Measurements from ENCODE around the gene KLK13.

The KLK13 gene

DNA sequence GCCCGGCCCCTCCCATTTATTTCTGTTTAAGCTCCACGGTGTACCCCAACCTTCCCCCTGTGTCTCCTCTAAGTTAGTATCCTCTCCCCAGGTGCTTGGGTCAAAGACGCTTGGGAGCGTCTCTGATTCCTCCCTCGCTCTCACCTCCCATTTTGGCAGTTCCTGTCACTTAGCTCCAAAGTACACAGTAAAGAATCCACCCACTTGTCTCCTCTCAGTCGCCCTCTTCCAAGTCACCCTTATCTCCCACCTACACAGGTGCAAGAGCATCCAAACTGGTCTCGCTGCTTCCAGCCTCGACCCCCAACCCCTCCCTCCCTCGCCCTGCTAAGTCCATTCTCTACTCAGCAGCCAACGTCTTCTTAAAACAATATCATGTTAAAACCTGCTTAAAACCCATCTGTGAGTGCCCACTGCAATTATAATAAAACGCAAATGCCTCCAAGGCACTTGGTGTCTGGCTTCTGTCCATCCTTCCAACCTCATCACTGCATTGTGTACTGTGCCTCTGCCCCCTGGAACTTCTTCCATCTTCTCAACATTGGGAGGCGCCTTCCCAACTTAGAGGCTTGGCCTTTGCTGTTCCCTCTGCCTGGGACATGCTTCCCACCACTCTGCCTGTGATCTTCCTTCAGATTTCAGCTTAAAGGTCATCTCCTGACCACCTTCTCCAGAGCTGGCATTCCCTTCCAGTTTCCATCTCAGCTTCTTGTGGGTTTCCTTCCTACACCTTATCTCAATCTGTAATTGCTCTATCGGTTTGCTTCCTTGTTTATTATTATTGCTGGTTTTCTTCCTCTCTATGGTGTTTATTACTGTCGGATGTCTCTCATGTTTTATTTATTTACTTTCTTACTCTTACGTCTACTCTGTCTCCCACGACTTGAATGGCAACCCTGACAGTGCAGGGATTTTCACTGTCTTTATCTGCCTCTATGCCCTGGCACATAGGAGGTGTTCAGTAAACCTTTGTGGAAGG lies 27.3 kb upstream of the KLK13 start:
- DNase-seq = no peak

DNA sequence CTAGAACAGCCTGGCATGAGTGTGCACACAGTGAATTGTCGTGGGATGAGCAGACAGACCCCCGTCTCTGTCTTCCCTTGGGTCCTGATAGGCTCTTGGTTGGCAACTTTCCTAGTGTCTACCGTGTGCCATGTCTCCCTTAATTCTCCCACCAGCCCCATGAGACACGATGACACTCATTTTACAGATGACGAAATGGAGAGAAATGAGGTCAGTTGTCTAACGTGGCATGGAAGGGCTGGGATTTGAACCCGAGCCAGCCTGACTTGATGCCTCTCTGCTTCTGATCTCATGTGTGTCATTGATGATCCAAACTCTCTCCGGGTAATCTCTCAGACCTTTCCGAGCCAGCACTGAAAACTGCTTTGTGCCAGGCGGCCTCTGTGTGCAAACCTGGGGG lies 26.2 kb upstream of the KLK13 start:
- no peak for DNase-seq

DNA sequence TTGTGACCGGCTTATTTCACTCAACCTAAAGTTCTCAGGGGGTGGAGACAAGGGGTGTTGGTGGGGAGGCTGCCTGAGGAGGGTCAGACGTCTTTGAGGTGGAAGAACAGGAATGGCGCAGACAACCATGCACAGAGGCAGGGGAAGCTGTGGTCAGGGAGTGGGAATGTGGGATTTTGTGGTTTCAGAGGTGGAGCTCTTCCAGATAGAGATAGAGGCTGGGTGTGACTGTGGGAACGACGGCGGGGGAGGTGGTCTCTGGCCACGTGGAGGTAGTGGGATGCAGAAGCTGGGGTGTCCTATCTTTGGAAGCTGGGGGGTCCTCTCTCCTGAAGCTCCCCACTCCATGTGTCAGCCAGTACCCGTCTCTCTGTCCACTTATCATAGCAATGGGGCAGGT lies 25.6 kb upstream of the KLK13 start:
- no peak for DNase-seq

DNA sequence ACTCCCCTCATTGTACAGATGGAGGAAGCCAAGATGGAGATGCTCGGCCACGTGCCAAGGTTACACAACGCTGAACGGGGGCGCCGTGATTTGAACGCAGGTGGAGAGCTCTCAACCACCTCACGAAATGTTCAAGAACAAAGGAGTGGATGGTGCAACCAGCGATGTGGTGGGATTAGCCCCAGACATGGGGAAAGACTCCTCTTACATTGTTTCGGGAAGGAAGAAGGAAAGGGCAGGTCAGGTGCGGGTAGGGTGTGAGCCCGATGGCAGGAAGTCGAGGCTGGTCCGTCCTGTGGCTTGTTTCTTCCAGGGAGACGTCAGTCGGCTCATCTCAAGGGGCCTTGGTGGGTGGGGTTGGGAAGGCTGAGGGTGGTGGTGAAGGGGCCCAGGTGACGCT lies 24.9 kb upstream of the KLK13 start:
- DNase-seq = no peak

DNA sequence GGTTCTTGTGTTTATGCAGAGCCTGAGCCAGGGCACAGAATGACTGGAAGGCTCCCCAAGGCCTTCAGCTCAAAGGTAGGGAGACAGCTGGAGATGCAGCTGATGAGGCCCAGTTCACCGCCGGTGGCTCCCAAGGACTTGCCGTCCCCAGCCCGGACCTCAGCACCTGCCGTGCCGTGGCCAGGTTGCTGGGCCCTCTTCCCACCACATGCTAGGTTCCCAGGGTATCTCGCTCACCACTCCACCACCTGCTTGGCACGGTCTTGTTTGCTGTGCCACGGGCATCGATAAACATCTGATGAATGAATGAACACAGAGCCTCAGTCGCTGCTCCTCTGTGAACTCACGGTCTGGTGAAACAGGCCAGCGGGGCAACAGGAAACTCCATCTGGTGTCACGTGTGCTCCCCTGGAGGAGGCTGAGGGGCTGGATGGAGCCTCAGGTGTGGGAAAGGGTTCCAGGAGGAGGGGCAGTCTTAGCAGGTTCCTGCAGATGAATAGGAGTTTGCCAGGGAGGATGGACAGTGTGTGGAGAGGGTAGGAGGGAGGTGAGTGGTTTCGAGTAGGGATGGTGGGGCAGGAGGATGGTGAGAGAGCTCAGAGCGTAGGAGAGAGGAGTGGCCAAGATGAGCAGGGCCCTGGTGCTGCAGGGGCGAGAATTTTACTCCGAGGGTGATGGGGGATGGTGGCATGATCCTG lies 21.4 kb upstream of the KLK13 start:
- no peak for DNase-seq

DNA sequence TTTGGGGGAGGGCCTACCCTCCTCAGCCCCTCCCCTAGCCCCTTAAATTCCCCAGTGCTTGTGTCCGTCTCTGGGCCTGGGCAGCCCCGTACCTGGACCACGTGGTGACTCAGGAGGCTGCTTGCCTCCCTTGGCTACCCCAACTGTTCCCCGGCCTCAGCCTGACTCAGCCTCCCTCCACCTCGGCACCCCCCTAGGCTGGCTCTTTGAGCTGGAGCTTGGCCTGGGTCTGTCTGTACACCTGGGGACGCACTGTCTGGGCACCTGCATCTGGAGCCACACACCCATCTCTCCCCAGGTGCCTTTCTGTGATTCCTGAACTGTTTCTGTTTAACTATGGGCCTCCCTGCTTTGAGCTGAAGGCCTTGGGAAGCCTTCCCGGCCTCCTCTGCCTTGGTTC lies 19.6 kb upstream of the KLK13 start:
- no peak for DNase-seq

DNA sequence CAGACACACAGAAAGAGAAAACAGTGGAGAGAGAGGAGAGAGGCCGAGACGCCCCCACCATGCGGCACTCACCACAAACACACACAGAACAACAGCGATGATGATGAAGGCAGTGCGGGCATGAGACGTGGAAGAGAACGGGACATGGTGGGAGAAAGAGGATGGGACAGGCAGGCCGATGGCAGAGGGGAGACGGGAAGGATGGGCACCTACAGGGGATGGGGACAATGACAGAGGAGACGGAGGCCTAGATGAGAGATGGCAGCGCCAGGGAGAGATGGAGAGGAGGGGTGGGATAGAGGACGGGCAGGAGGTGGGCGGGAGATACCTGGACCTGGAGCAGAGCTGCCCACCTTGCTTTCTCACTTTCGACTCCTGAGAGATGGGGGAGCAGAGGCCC lies 18.9 kb upstream of the KLK13 start:
- DNase-seq = no peak

DNA sequence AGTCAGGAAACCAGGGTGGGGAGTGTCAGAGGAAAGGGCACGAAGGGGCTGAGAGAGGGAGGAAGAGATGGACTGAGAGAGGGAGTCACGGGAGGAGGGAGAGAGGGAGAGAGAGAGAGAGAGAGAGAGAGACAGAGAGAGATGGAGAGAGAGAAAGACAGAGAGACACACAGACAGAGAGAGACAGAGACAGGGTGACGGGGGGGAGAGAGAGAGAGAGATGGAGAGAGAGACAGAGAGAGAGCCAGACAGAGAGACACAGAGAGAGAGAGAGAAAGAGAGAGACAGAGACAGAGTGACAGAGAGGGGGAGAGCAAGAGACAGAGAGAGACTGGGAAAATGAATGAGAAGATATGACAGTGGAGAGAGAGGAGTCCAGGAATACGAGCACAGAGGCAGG lies 18.3 kb upstream of the KLK13 start:
- no peak for DNase-seq

DNA sequence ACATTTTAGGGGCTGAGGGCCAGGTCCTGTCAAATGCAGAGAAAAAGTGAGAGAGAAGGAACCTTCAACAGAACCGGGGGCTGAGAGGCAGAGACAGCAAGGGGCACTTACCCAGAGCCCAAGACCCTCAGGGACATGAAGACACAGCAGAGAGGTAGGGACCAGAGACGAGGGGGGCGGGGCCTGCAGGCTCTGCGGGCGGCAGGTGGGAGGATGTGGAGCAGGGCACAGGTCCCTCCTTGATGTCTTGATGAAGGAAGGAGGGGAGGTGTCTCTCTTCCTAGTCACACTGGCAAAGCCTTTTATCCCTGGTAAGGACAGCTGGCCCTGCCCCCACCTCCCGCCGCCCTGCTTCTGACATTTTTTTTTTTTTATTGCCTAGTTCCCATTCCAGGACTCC lies 17.7 kb upstream of the KLK13 start, which contains the start of gene KLK14:
KLK14 (minus strand) TSS at position 277 of the 400 bp plus-strand sequence; CDS start at position 4, 273 bp downstream.
- no peak for DNase-seq

DNA sequence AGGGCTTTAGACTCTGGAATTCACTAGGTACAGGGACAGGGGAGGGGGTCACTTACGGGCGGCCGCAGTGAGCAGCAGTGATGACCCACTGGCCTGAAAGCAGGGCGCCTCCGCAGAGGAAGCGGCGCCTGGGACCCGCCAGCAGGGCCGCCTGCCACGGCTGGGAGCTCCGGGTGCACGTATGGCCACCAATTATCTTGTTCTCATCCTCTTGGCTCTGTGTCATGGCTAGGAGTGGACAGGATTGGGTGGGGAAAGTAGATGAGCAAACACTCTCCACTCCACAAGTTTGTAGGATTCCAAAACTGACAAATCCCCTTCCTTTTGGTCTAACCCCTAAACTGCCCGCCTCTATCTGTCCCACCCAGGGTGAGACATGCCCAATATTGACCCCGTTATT lies 16.6 kb upstream of the KLK13 start:
- DNase-seq = no peak

DNA sequence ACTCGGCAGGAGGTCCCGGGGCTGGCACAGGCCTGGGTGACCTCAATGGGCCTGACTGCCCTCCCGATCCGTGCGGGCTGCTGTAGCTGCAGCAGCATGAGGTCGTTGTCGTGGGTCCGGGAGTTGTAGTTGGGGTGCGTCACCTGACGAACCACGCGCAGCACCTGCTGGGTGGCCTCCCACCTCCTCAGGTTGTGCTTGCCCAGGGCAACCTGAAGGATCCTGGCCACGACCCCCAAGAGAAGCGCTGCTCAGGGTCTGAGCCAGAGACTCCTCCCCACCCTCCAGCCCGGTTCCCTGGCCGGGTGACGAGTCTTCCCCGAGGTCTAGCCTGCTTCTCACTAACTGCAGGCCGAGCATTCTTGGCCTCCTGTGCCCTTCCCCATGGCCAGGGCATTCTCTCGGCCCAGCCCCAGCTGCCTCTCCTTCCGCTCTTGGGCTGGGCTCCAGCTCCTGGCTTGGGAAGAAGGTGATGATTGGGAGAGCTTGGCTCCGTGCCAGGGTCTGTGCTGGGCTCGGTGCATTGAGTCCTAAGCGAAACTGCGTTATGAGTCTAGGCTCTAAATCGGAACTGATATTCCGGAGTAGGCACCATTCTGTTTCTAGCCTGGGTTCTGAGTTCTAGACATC lies 14.7 kb upstream of the KLK13 start:
- no peak for DNase-seq

DNA sequence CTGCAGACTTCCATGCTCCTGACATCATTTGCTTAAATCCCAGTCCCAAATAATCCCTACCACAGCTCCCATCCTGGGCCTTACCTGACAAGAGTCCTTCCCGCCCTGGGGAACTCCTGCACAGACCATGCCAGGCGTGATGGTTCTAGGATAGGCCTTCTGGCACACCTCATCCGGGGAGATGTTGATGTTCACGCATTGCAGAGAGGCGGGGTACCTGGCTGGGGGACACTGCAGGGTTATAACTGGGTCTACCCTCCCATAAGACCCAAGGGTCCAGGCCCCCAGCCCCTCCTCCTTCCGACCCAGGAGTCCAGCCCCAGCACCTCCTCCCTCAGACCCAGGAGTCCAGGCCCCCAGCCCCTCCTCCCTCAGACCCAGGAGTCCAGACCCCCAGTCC lies 13.8 kb upstream of the KLK13 start:
- no peak for DNase-seq

DNA sequence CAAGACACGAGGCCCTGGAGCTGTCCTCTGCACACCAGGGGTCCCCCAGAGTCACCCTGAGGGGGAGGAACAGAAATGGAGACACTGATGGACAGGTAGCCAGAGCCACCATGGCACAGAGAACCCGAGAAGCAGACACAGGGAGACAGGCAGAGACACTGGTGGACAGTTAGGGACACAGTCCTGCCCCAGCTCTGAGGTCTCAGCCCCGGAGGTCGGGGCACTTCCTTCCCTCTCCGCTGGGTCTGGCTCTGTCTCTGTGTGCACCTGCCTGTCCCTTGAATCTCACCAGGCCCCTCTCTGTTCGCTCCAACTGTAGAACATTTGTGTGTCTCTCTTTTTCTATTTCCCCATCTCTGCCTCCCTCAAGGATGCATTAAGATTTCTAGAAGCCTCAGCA lies 13.2 kb upstream of the KLK13 start:
- no peak for DNase-seq

DNA sequence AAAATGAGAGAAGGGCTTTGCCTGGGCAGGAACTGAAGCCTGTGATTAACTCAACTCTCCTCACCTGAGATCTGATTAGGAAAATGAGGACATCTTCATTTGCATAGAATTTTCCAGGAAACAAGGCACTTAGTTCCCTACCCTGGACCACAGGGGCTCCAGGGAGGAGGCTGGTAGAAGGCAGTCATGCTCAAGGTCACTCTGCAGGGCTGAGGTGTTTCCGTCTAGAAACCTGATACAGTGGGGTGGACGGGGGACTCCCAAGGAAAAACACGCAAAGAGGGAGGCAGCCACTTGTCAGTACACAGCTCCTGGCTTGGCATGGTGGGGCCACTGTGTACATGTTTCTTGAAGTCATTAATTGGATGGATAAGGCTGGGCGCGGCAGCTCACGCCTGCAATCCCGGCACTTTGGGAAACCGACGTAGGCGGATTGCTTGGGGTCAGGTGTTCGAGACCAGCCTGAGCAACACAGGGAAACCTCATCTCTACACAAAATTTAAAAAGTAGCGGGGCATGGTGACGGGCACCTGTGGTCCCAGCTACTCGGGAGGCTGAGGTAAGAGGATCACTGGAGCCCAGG lies 11.8 kb upstream of the KLK13 start:
- DNase-seq = no peak

DNA sequence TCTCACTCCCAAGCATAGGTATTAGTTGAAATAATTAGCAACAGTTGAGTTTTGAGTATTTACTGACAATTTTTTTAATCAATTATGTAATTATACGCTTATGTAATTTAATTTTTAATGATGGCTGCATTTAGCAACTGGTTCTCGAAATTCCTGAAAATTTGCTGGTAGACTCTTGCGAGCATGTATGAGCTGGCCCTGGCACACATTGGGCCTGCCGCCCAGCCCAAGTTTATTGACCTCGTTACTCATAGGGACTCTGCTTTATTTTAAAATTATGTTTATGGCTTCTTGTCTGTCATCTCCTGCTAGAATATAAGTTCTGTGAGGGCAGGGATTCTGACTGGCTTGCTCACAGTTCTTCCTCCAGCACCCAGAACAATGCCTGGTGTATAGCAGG lies 11.1 kb upstream of the KLK13 start:
- no peak for DNase-seq

DNA sequence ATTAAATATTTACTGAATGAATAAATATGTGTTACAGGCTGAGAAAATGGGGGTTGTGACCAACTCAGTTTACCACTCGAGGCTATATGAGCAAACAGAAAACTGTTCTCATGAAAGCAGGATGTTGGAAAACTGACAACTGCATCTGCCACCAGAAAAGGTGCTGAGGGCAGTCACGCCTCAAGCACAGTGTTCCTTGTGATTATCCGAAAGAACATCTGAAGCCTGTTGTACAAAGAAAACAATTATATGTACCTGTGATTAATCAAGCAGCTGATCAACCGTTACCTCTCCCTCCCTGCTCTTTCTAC lies 6.2 kb upstream of the KLK13 start:
- DNase-seq = no peak

DNA sequence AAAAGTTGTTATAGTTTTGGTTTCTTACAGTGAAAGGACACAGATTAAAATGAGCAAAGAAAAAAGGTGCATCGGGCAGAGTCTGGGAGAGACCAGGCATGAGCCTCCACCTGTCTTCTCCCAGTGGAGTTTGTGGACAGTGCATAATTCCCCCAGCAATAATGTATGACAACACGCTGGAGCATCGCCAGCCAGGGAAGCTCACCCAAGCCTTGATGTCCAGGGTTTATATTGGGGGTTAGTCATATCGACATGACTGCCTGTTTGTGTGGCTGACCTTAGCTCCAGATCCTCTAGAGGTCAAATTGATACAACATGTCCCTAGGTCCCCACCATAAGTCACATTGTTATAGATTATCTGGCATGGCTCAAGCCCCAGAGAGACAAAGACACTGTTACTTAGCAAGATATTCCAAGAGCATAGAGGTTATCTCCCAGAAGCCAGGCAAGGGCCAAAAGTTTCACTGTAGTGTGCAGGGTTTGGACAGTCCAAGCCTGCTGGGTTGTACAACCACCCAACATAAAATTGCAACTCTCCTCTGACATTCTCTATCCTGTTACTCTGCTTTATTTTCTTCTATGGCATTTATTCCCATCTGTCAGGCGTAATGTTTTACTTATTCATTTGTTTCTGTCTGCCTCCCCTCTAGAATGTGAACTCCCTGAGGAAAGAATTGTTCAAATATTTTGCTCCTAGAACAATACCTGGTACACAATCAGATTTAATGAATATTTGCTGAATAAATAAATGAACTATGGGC lies 5.6 kb upstream of the KLK13 start:
- no peak for DNase-seq

DNA sequence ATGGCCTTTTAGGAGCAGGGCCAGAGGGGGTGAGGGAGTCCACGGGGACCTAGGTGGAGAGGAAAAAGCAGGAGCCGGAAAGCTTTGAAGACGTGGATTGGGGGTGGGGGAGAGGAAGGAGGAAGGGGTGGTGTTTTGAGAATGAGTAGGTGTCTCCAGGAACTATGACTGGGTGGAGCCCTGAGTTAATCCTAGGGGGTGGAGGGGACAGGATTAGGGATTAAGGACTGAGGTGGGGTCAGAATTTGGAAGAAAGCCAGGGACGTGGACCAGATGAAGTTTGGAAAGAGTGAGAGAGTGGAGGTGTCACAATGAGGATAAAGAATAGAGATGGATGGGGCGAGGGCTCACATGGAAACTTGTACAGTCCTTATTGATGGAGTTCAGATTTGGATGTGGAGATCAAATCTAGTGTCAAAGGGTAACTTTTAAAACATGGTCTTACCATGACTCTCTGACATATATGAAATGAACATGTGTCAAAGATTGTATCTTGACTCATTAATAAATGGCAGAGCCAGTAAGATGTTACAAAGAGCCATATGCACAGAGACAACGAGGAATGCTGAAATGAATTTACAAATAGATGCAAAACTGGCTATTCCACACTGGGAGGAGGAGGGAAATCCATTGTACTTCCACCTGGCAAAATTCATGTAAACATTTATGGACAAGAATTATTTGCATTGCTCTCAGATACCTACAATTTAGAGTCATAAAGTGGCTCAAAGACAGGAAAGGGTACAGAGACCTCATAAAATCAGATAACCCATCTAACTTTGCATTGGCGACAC lies 1.7 kb upstream of the KLK13 start:
- no peak for DNase-seq

DNA sequence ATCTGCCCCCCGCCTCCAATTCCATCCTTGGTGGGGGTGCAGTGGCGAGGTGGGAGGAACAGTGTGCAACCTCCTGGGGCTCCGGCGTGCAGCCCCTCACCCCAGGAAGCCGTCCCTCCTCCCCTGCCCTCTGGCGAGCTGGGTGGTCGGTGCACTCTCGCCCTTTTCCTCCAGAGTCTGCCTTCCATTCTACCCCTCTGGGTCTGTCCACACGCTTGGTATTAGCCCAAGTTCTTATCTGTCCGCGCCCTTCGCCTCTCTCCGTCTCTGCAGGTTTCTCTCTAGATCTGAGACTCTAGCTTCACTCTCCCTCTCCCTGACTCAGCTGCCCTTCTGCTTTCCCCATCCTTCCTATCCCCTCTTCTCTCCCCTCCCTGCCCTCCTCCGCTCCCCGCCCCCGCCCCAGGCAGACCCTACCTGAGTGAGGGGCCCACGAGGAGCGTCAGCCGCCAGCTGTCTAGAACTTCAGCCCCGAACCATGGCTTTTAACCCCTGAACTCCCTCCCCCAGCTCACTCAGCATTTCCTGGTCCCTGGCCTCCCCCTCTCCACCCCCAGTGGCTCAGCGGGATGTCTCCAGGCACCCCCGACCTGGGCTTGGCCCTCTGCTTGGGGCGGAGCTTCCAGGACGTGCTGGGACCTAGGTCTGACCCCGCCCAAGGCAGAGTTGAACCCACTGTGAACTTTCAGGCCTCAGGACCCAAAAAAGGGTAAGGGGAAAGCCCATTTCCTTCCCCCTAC lies 499 bp upstream of the KLK13 start:
- no peak for DNase-seq

DNA sequence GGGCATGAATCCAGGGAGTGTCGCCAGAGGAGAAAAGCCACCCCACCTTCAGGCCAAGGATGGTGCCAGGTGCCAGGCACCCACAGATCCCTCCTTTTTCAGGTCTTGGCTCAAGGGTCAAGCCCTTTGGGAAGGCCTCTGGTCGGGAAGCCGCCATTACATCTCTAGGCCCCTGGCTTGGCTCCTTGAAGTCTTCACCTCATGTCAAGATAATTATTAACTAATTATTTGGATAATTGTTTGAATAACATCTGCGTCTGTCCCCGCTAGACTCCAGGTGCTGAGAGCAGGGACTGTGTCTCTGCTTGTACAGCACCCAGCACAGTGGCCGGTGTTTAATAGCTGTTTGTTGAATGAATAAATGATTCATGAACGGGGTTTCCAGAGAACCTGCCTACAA lies 1.2 kb downstream of the KLK13 start:
- no peak for DNase-seq

DNA sequence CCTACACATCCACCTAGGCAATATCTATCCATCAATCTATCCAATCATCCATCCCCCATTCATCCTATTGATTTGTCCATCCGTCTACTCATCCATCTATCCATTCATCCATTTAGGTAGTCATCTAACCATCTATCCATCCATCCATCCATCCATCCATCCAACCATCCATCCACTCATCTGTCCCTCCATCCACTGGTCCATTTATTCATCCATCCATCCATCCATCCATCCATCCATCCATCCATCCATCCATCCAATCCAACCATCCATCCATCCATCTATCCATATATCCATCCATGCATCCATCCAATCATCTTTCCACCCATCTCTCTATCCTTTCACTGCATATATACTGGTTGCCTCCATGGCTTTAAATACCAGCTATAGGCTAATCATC lies 3.9 kb downstream of the KLK13 start:
- DNase-seq = no peak

Data from NCI-H510A (cell line).